GM23338 (cell line): ENCODE measurements around the gene TPMT. TPM values are rescaled to one million over a fixed set of nuclear protein-coding genes. Genes with fewer than 3 reads are reported as not detected.

Experiments used
- ATAC-seq: fragments of 200-7000 bp; cut with Tn5 transposase; 3 replicates; pipeline ENCODE4 v1.9.1; 2020
- DNase-seq: peaks from one replicate; pipeline ENCODE4 v3.0.0-alpha.2; 2015; ENCODE audit warnings: low spot score
- H2AFZ ChIP-seq: fragments of 200-600 bp; sonication (generic); 2 replicates; pipeline ENCODE4 v1.8.0; 2016; ENCODE audit warnings: antibody characterized with exemption, mild to moderate bottlenecking, moderate library complexity
- H3F3A ChIP-seq: fragments of 200-600 bp; sonication (generic); replicated peaks from 2 replicates; pipeline ENCODE4 v1.8.0; 2017; ENCODE audit warnings: antibody characterized with exemption, mixed run types, low read depth
- H3K27ac ChIP-seq: fragments of 200-600 bp; sonication (generic); 2 replicates; pipeline ENCODE4 v1.6.1; 2016; ENCODE audit warnings: low read depth
- H3K27me3 ChIP-seq: fragments of 200-600 bp; sonication (generic); 2 replicates; pipeline ENCODE4 v1.8.0; 2016; ENCODE audit warnings: mild to moderate bottlenecking, mixed run types, moderate library complexity; ENCODE audit not compliant: insufficient read depth
- H3K36me3 ChIP-seq: fragments of 200-600 bp; sonication (generic); 2 replicates; pipeline ENCODE4 v1.8.0; 2016; ENCODE audit warnings: mild to moderate bottlenecking; ENCODE audit not compliant: insufficient read depth
- H3K4me1 ChIP-seq: fragments of 200-600 bp; sonication (generic); 2 replicates; pipeline ENCODE4 v1.8.0; 2016; ENCODE audit warnings: mild to moderate bottlenecking, moderate library complexity; ENCODE audit not compliant: insufficient read depth
- H3K4me2 ChIP-seq: fragments of 200-600 bp; sonication (generic); 2 replicates; pipeline ENCODE4 v1.7.1; 2017; ENCODE audit warnings: mixed run types
- H3K4me3 ChIP-seq: fragments of 200-600 bp; sonication (generic); 2 replicates; pipeline ENCODE4 v1.6.1; 2016; ENCODE audit warnings: mixed run types
- H3K79me2 ChIP-seq: fragments of 200-600 bp; sonication (generic); replicated peaks from 2 replicates; pipeline ENCODE4 v1.8.0; 2017; ENCODE audit warnings: mild to moderate bottlenecking; ENCODE audit not compliant: insufficient read depth
- H3K9me2 ChIP-seq: fragments of 200-600 bp; sonication (generic); 2 replicates; pipeline ENCODE4 v1.8.0; 2017; ENCODE audit not compliant: insufficient read depth
- H4K20me1 ChIP-seq: fragments of 200-600 bp; sonication (generic); replicated peaks from 2 replicates; pipeline ENCODE4 v1.8.0; 2017; ENCODE audit warnings: mild to moderate bottlenecking; ENCODE audit not compliant: insufficient read depth
- H3K27ac Mint-ChIP-seq: 2 replicates; pipeline ENCODE4 v1.8.0; 2020; ENCODE audit warnings: inconsistent platforms, mild to moderate bottlenecking, moderate library complexity, mixed read lengths
- H3K27me3 Mint-ChIP-seq: 3 replicates; pipeline ENCODE4 v1.8.0; 2022; ENCODE audit warnings: low read depth, mild to moderate bottlenecking, moderate library complexity, mixed read lengths, inconsistent platforms; ENCODE audit not compliant: insufficient read depth, poor library complexity
- H3K36me3 Mint-ChIP-seq: 3 replicates; pipeline ENCODE4 v1.8.0; 2021; ENCODE audit warnings: low read depth, mild to moderate bottlenecking, inconsistent platforms, moderate library complexity, mixed read lengths
- H3K4me1 Mint-ChIP-seq: 3 replicates; pipeline ENCODE4 v1.8.0; 2020; ENCODE audit warnings: mild to moderate bottlenecking, inconsistent platforms, mixed read lengths
- H3K4me3 Mint-ChIP-seq: 3 replicates; pipeline ENCODE4 v1.8.0; 2021; ENCODE audit warnings: moderate library complexity, mild to moderate bottlenecking, inconsistent platforms, mixed read lengths
- H3K9me3 Mint-ChIP-seq: 3 replicates; pipeline ENCODE4 v1.8.0; 2020; ENCODE audit warnings: moderate library complexity, mild to moderate bottlenecking, inconsistent platforms, mixed read lengths
- CREB1 ChIP-seq: fragments of 250-450 bp; sonication (Bioruptor Pico); IDR thresholded peaks from 2 replicates; pipeline ENCODE4 v1.5.0; 2020; ENCODE audit warnings: low read depth, mild to moderate bottlenecking, moderate library complexity
- CTCF ChIP-seq, 2 experiments: fragments of 200-600 bp in 1 of 2; sonication (generic) in 1 of 2; conservative IDR thresholded peaks; 2 replicates each; pipeline versions ENCODE4 v1.5.1 to v1.6.1; 2016 to 2017; ENCODE audit warnings: antibody characterized with exemption in 2 of 2, low read depth in 2 of 2, mild to moderate bottlenecking in 2 of 2, moderate library complexity in 1 of 2
- ETS1 ChIP-seq: IDR thresholded peaks from 2 replicates; pipeline ENCODE4 v1.6.1; 2016; ENCODE audit warnings: antibody characterized with exemption
- EZH2 ChIP-seq: fragments of 200-600 bp; sonication (generic); IDR thresholded peaks from one replicate; pipeline ENCODE4 v1.8.0; 2017; ENCODE audit warnings: antibody characterized with exemption, mild to moderate bottlenecking, low read depth; ENCODE audit not compliant: unreplicated experiment
- EZH2phosphoT487 ChIP-seq: fragments of 200-600 bp; sonication (generic); IDR thresholded peaks from one replicate; pipeline ENCODE4 v1.8.1; 2018; ENCODE audit warnings: antibody characterized with exemption; ENCODE audit not compliant: unreplicated experiment
- JUNB ChIP-seq: IDR thresholded peaks from one replicate; pipeline ENCODE4 v1.6.1; 2016; ENCODE audit warnings: antibody characterized with exemption; ENCODE audit not compliant: unreplicated experiment
- NANOG ChIP-seq: IDR thresholded peaks from 2 replicates; pipeline ENCODE4 v1.6.1; 2016; ENCODE audit warnings: antibody characterized with exemption, borderline replicate concordance
- POLR2AphosphoS5 ChIP-seq: IDR thresholded peaks from 2 replicates; pipeline ENCODE4 v1.6.1; 2016; ENCODE audit warnings: antibody characterized with exemption, low read depth
- REST ChIP-seq: IDR thresholded peaks from one replicate; pipeline ENCODE4 v1.6.1; 2018; ENCODE audit warnings: antibody characterized with exemption; ENCODE audit not compliant: unreplicated experiment
- STAT1 ChIP-seq: IDR thresholded peaks from one replicate; pipeline ENCODE4 v1.6.1; 2016; ENCODE audit warnings: antibody characterized with exemption; ENCODE audit not compliant: unreplicated experiment
- ZNF114 ChIP-seq: fragments of 250-450 bp; sonication (Bioruptor Pico); IDR thresholded peaks from 2 replicates; pipeline ENCODE4 v1.5.0; 2020; ENCODE audit warnings: mild to moderate bottlenecking, moderate library complexity
- ZNF331 ChIP-seq: fragments of 250-450 bp; sonication (Bioruptor Pico); IDR thresholded peaks from 2 replicates; pipeline ENCODE4 v1.5.0; 2020; ENCODE audit warnings: low read depth, mild to moderate bottlenecking, moderate library complexity
- ZNF462 ChIP-seq: fragments of 250-450 bp; sonication (Bioruptor Pico); IDR thresholded peaks from 2 replicates; pipeline ENCODE4 v1.5.0; 2020; ENCODE audit warnings: mild to moderate bottlenecking, moderate library complexity
- polyA plus RNA-seq: library from polyadenylated mRNA; unstranded; fragments of >200 nt; fragmentation: Nextera tagmentation; extraction: Ambion mirVana; gene quantifications from 2 replicates; pipeline ENCODE4 v1.2.1, GENCODE V29; 2016
- total RNA-seq: library from RNA; depleted of rRNA; stranded (reverse); fragments of >200 nt; shearing (Covaris generic); gene quantifications from 2 replicates; pipeline ENCODE4 v1.2.3, GENCODE V29; 2014

TPMT gene
- total and polyA plus RNA-seq, 2 experiments from 2014 or later: 19.5 to 21.6 TPM

GRCh38 chr6:18117136-18117535 is 37.7 kb downstream of the TPMT start:
- Histone ChIP-seq H2AFZ (no peak overlapping the region), H3K9me2 (no peaks in the 10 kb centered on the region; the same call in 1 of the 2 replicates), H3K79me2 (no peaks in the 10 kb centered on the region), H3K27ac (no peak overlapping the region), H3F3A (0 out of 2 replicates have a peak, but pooled peaks cover 3% of the 10 kb centered on the region), H4K20me1 (no peaks in the 10 kb centered on the region), H3K36me3 (no peaks in the 10 kb centered on the region), H3K4me3 (no peak overlapping the region), H3K27me3 (peaks cover 12% of the 10 kb centered on the region), H3K4me2 (no peak overlapping the region), H3K4me1 (no peaks in the 10 kb centered on the region)
- peaks cover 5% of the 10 kb centered on the region; the same call in 1 of the 3 replicates for H3K9me3 Mint-ChIP-seq
- ATAC-seq (no peak), DNase-seq (no peak)
- no peak overlapping the region for H3K27ac Mint-ChIP-seq
- no peak overlapping the region for H3K4me3 Mint-ChIP-seq
- H3K27me3 Mint-ChIP-seq: peaks cover 12% of the 10 kb centered on the region
- TF ChIP-seq JUNB (no peak), REST (no peak), NANOG (no peak), ETS1 (no peak), CTCF (conservative IDR thresholded peaks at IDR 0.05; ENCODE audit: low read depth in 2 of 2) (no peak), POLR2AphosphoS5 (no peak), ZNF114 (CRISPR knock-in tag) (no peak), ZNF462 (CRISPR knock-in tag) (no peak), STAT1 (no peak), EZH2 (no peak), ZNF331 (CRISPR knock-in tag) (no peak), CREB1 (CRISPR knock-in tag) (no peak), EZH2phosphoT487 (no peak)
- H3K36me3 Mint-ChIP-seq: no peaks in the 10 kb centered on the region; the same call in 2 of the 3 replicates
- H3K4me1 Mint-ChIP-seq: peaks cover 4% of the 10 kb centered on the region
